Measurements from ENCODE around the gene PRAC1. TPM values are rescaled to one million over a fixed set of nuclear protein-coding genes. Genes with fewer than 3 reads are reported as not detected.

The PRAC1 gene
- total and polyA plus RNA-seq, 2 donors (not counting 3 experiments of a cell fraction or from before 2014, with no cell fraction given) = not detected

DNA sequence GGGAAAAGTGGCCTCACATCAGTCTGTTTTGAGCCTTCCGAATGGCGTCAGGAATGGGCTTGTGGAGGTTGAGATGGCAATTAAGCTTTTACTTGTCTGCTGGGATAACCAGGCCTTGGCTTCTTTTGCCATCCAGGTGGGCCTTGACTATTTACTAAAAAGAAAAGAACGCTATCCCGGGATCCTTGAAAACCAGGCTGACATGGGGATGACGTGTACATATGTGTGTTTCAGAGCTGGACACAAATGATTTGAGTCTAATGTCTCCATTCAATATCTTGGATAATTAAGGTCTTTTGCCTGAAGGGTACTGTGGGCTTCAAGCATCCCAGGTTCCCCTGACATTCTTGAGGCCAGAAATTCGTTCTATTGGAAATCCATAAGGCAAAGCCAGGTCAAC, 38.8 kb upstream of the PRAC1 start:
- ChIA-PET POLR2A (no interaction called here), CTCF (interaction anchor here (1.0 to 1.5 kb wide), 3 partner anchors 28 to 118 kb away, joined by 3 to 5 read pairs (median 4); no protein-coding TSS in a partner anchor)
- Histone ChIP-seq H3K9ac (replicated peaks; ENCODE audit: extremely low read depth, insufficient read depth, low read length) (no peak overlapping the region), H4K20me1 (replicated peaks; ENCODE audit: control insufficient read depth, extremely low read depth, insufficient read depth, low read length) (no peaks in the 10 kb centered on the region), H2AFZ (ENCODE audit: low read depth, low read length) (no peak overlapping the region), H3K4me2 (ENCODE audit: insufficient read depth, low read length) (no peak overlapping the region), H3K27me3 (ENCODE audit: control insufficient read depth in 2 of 2, insufficient read depth in 2 of 2, low read length in 2 of 2) (peaks cover 17 to 34% of the 10 kb centered on the region in 2 experiments), H3K9me1 (replicated peaks; ENCODE audit: control insufficient read depth, extremely low read depth, insufficient read depth, low read length) (no peaks in the 10 kb centered on the region), H3K9me3 (replicated peaks; ENCODE audit: control insufficient read depth, insufficient read depth, low read length) (no peaks in the 10 kb centered on the region), H3K27ac (ENCODE audit: insufficient read depth, low read depth, low read length) (no peak overlapping the region), H3K79me2 (ENCODE audit: control insufficient read depth, insufficient read depth, low read length) (no peaks in the 10 kb centered on the region), H3K4me1 (ENCODE audit: control insufficient read depth, extremely low read depth, insufficient read depth, low read length) (peaks cover 5% of the 10 kb centered on the region), H3K36me3 (ENCODE audit: control insufficient read depth in 2 of 2, extremely low read depth in 1 of 2, insufficient read depth in 2 of 2, low read length in 2 of 2) (no peaks in the 10 kb centered on the region), H3K4me3 (replicated peaks in 1 of 3; ENCODE audit: insufficient read depth in 1 of 3, low read depth in 1 of 3, low read length in 3 of 3) (no peak overlapping the region)
- intact Hi-C loops (cut with micrococcal nuclease) = no loop called here
- no peak for DNase-seq (ENCODE audit: low read depth, low spot score)
- TF ChIP-seq FOS (IDR thresholded peaks at IDR 0.05; ENCODE audit: borderline replicate concordance, insufficient read depth, low read length) = no peak
- TF ChIP-seq MYC (IDR thresholded peaks at IDR 0.05; ENCODE audit: low read depth, low read length) = no peak
- no peak for TF ChIP-seq GATA2 (IDR thresholded peaks at IDR 0.05; ENCODE audit: insufficient read depth, insufficient read length, low read depth, low read length)
- TF ChIP-seq, protein P1, sequence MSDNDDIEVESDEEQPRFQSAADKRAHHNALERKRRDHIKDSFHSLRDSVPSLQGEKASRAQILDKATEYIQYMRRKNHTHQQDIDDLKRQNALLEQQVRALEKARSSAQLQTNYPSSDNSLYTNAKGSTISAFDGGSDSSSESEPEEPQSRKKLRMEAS (IDR thresholded peaks at IDR 0.05; ENCODE audit: insufficient read depth, insufficient read length) = no peak
- TF ChIP-seq EZH2 (IDR thresholded peaks at IDR 0.05; ENCODE audit: borderline replicate concordance, low read depth, low read length, severe bottlenecking) = no peak
- no peak for TF ChIP-seq POLR2A (IDR thresholded peaks at IDR 0.05; ENCODE audit: low read depth, low read length)
- TF ChIP-seq JUN (IDR thresholded peaks at IDR 0.05; ENCODE audit: borderline replicate concordance, insufficient read depth, insufficient read length, low read depth) = no peak
- no peak for TF ChIP-seq CTCF (IDR thresholded peaks at IDR 0.05; ENCODE audit: extremely low read depth in 1 of 2, insufficient read depth in 1 of 2, low read depth in 1 of 2, low read length in 2 of 2)
- TF ChIP-seq POLR2AphosphoS5 (IDR thresholded peaks at IDR 0.05; ENCODE audit: insufficient read depth, low read depth, low read length) = no peak
- BruUV-seq (replicated peaks) = no TSS peak
- dilution Hi-C loops (cut with MboI; ENCODE audit: extremely low pct_ligation_motif_present, low sequenced_read_pairs) = loop anchor here (25.0 kb wide), 1 partner anchor 99 kb away; no protein-coding TSS in a partner anchor
- no peak for FAIRE-seq
